GM21360 (cell line): ENCODE results near the gene BTBD18.

ENCODE experiments used
- ATAC-seq: cut with Tn5 transposase; IDR thresholded peaks from one replicate; pipeline ENCODE4 v1.9.1; 2021; ENCODE audit warnings: mild to moderate bottlenecking, moderate library complexity; ENCODE audit not compliant: unreplicated experiment

BTBD18 gene

GRCh38 chr11:57751676-57752253, at the start of gene BTBD18:
Gene BTBD18, minus strand, starts transcription at chr11:57751819. Its CDS starts 631 bp downstream, at chr11:57751188.
- ATAC-seq, result no peak

- no peak for ATAC-seq
These were observed 49.5 kb upstream of the BTBD18 start for GRCh38 chr11:57801183-57801485.

- peak; percentile 75 for ATAC-seq
These were observed 49.0 kb upstream of the BTBD18 start for GRCh38 chr11:57800444-57801182.

GRCh38 chr11:57798905-57799559, 47.4 kb upstream of the BTBD18 start:
- ATAC-seq, result no peak

- ATAC-seq, result no peak
These were observed 41.9 kb upstream of the BTBD18 start for GRCh38 chr11:57793351-57794115.

GRCh38 chr11:57792870-57793269, 41.3 kb upstream of the BTBD18 start:
- no peak for ATAC-seq

GRCh38 chr11:57792060-57792541, 40.5 kb upstream of the BTBD18 start:
- ATAC-seq, result peak; percentile 78

- ATAC-seq, result no peak
These were observed 39.9 kb upstream of the BTBD18 start for GRCh38 chr11:57791321-57792059.

- ATAC-seq, result no peak
These were observed 37.1 kb upstream of the BTBD18 start for GRCh38 chr11:57788703-57789088.

GRCh38 chr11:57787920-57788702, 36.5 kb upstream of the BTBD18 start:
- ATAC-seq, result no peak

- ATAC-seq, result no peak
These were observed 35.5 kb upstream of the BTBD18 start for GRCh38 chr11:57787006-57787604.

GRCh38 chr11:57786436-57786835, 34.8 kb upstream of the BTBD18 start:
- ATAC-seq, result no peak

- no peak for ATAC-seq
These were observed 33.5 kb upstream of the BTBD18 start for GRCh38 chr11:57785072-57785471.

GRCh38 chr11:57781529-57781943, 29.9 kb upstream of the BTBD18 start:
- ATAC-seq, result no peak

GRCh38 chr11:57779276-57779675, 27.7 kb upstream of the BTBD18 start:
- no peak for ATAC-seq

GRCh38 chr11:57778318-57779037, 26.9 kb upstream of the BTBD18 start:
- ATAC-seq, result no peak

GRCh38 chr11:57777969-57778317, 26.3 kb upstream of the BTBD18 start:
- no peak for ATAC-seq

- no peak for ATAC-seq
These were observed 25.1 kb upstream of the BTBD18 start for GRCh38 chr11:57776577-57777210.
